ENCODE measurements around the gene GGACT.

GGACT gene

GRCh38 chr13:100522618-100523309 lies 65.8 kb downstream of the GGACT start:
- no peak overlapping the region for H3K4me3 ChIP-seq (ENCODE audit: low read depth, low read length)
- TF ChIP-seq, protein P1, sequence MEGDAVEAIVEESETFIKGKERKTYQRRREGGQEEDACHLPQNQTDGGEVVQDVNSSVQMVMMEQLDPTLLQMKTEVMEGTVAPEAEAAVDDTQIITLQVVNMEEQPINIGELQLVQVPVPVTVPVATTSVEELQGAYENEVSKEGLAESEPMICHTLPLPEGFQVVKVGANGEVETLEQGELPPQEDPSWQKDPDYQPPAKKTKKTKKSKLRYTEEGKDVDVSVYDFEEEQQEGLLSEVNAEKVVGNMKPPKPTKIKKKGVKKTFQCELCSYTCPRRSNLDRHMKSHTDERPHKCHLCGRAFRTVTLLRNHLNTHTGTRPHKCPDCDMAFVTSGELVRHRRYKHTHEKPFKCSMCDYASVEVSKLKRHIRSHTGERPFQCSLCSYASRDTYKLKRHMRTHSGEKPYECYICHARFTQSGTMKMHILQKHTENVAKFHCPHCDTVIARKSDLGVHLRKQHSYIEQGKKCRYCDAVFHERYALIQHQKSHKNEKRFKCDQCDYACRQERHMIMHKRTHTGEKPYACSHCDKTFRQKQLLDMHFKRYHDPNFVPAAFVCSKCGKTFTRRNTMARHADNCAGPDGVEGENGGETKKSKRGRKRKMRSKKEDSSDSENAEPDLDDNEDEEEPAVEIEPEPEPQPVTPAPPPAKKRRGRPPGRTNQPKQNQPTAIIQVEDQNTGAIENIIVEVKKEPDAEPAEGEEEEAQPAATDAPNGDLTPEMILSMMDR (IDR thresholded peaks at IDR 0.05; ENCODE audit: control insufficient read depth, extremely low read depth, insufficient read depth), result no peak
- DNase-seq (ENCODE audit: low read depth), result no peak

GRCh38 chr13:100521851-100522617 lies 66.6 kb downstream of the GGACT start:
- TF ChIP-seq, protein P1 (IDR thresholded peaks at IDR 0.05; ENCODE audit: control insufficient read depth, extremely low read depth, insufficient read depth), result no peak
- DNase-seq (ENCODE audit: low read depth), result no peak
- H3K4me3 ChIP-seq (ENCODE audit: low read depth, low read length), result no peak overlapping the region

GRCh38 chr13:100520936-100521850 lies 67.4 kb downstream of the GGACT start:
- DNase-seq (ENCODE audit: low read depth), result no peak
- no peak overlapping the region for H3K4me3 ChIP-seq (ENCODE audit: low read depth, low read length)
- TF ChIP-seq, protein P1 (IDR thresholded peaks at IDR 0.05; ENCODE audit: control insufficient read depth, extremely low read depth, insufficient read depth), result no peak

- no peak overlapping the region for H3K4me3 ChIP-seq (ENCODE audit: low read depth, low read length)
- TF ChIP-seq, protein P1 (IDR thresholded peaks at IDR 0.05; ENCODE audit: control insufficient read depth, extremely low read depth, insufficient read depth), result no peak
- DNase-seq (ENCODE audit: low read depth), result no peak
These were observed 69.0 kb downstream of the GGACT start for GRCh38 chr13:100519626-100520025.

- TF ChIP-seq, protein P1 (IDR thresholded peaks at IDR 0.05; ENCODE audit: control insufficient read depth, extremely low read depth, insufficient read depth), result no peak
- DNase-seq (ENCODE audit: low read depth), result no peak
- H3K4me3 ChIP-seq (ENCODE audit: low read depth, low read length), result no peak overlapping the region
These were observed 70.1 kb downstream of the GGACT start for GRCh38 chr13:100518394-100519062.

DNA sequence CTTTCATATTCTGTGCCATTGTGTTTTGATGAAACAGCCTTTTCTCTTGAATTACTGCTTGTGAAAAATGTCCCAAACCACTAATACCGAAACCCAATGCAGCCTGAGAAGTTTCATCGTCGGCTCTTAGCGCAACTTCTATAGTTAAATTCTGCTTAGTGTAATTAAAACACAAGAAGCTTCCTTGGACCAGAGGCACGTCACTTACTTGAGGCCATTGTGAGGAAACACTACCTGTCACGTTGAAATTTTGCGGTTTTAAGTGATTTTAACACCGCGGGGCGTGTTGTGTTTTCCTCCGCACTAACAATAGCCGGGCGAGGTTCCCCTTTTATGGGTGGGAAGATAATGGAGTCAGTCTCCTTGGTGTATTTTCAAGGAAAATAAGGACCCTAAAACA lies 70.9 kb downstream of the GGACT start:
- H3K4me3 ChIP-seq (ENCODE audit: low read depth, low read length), result no peak overlapping the region
- no peak for DNase-seq (ENCODE audit: low read depth)
- TF ChIP-seq, protein P1 (IDR thresholded peaks at IDR 0.05; ENCODE audit: control insufficient read depth, extremely low read depth, insufficient read depth), result no peak

All from LNCaP clone FGC (cell line).